Caki2 (cell line): Measurements from ENCODE around the gene LTBP3. TPM values are rescaled to one million over a fixed set of nuclear protein-coding genes. Genes with fewer than 3 reads are reported as not detected.

Experiments used
- DNase-seq: peaks from one replicate; pipeline ENCODE4 v3.0.0-alpha.2; 2015; ENCODE audit warnings: low read depth
- in situ Hi-C: cut with HindIII; loops from 2 replicates; pipeline ENCODE4 v1.10.0; 2016; ENCODE audit warnings: low sequenced_read_pairs, low pct_unique_long_range_greater_than_20kb, mixed read lengths
- total RNA-seq: library from RNA; depleted of rRNA; stranded (reverse); fragments of >200 nt; shearing (Covaris generic); gene quantifications from 2 replicates; pipeline ENCODE4 v1.2.3, GENCODE V29; 2014; ENCODE audit warnings: low replicate concordance; rRNA removed

Gene LTBP3
- total RNA-seq, 1 experiment from 2014 or later, result 74.6 TPM

DNA sequence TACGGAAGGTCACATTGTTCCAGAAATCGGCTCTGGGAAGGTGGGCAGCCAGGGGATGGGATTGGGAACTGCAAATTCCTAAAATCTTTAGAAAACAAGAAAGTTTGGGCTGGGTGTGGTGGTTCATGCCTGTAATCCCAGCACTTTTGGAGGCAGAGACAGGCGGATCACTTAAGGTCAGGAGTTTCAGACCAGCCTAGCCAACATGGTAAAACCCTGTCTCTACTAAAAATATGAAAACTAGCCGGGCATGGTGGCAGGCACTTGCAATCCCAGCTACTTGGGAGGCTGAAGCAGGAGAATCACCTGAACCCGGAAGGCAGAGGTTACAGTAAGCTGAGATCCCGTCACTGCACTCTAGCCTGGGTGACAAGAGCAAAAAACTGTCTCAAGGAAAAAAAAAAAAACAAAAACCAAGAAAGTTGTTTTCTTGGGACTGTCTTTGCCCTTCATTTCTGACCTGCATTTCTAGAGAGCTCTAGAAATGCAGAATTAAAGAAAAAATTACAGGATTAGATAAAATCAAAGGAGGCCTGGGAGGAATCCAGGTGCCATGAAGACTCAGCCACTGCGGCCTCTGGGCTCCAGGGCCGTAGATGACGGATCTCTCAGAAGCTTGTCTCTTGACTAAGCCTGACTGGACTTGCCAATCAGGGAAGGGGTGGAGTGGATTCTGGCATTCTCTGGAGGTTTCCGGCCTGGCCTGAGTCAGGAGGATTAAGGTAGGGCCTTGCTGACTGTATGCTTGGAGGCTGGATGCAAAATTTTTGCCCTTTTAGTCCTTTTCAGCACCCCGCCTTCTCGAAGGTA, 64.6 kb downstream of the LTBP3 start:
- in situ Hi-C loops, result no loop called here
- DNase-seq, result peak; percentile 80

- peak; percentile 90 for DNase-seq
Observed at GRCh38 chr11:65492637-65493366, 65.4 kb downstream of the LTBP3 start.

DNA sequence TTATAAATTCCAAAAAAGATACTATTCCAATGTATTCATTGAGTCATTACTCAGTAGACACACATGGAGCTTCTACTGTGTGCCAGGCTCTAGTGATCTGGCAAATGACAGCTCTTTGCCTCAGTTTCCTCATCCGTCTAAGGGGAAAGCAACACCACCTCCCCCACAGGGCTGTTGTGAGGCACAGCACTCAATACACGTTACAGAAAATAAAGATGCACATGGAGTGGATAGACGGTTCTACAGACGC, 65.8 kb downstream of the LTBP3 start:
- in situ Hi-C loops, result no loop called here
- DNase-seq, result no peak

More at GRCh38 chr11:65492637-65493366, 65.4 kb downstream of the LTBP3 start:
- in situ Hi-C loops, result no loop called here

DNA sequence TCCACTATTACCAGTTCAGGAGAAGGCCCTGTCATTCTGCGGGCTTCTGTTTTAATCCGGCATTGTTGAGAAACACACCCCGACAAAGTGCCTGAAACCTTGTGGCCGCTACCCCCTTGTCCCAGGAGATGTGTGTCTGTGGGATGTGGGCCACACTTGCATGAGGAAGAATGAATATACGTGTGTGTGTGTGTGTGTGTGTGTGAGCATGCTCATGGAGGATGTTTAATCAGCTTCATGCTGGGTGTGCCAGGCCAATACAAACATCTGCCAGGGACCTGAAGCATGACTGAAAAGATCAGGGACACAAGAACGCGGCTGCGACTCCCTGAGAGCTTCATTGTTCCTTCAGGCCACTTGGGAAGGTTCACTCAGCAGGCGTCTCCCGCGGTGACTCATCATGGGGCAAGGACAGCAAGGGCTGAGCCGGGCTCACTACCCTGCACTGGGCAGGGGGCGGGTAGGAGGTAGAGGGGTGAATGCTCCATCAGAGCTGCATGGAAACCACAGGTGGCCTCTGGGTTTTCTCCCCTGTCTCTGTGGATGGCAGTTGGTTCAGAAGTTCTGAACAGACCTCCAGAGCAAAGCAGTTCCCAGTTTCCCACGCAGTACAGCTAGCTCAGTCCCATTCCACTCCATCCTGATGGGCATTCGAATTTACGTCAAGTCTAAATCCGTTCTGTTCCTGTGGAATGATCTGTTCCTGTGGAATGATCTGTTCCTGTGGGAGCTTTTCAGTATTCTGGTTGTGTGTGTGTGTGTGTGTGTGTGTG, 66.4 kb downstream of the LTBP3 start:
- in situ Hi-C loops, result no loop called here
- peak; percentile 96 for DNase-seq

DNA sequence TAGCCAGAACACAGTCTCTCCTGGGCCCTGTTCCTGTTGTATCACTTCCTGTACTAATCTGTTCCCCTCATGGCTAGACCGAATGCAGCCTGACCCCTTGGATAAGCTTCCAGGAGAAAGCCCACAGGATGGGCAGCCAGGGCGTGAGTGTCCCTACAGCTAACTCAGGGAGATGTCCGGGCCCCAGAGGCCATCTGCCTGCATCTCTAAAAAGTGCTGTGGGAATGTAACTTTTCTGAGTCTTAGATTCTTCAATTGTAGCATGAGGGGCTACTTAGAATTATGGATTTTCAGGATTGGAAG, 67.0 kb downstream of the LTBP3 start:
- in situ Hi-C loops, result no loop called here
- DNase-seq, result no peak

DNA sequence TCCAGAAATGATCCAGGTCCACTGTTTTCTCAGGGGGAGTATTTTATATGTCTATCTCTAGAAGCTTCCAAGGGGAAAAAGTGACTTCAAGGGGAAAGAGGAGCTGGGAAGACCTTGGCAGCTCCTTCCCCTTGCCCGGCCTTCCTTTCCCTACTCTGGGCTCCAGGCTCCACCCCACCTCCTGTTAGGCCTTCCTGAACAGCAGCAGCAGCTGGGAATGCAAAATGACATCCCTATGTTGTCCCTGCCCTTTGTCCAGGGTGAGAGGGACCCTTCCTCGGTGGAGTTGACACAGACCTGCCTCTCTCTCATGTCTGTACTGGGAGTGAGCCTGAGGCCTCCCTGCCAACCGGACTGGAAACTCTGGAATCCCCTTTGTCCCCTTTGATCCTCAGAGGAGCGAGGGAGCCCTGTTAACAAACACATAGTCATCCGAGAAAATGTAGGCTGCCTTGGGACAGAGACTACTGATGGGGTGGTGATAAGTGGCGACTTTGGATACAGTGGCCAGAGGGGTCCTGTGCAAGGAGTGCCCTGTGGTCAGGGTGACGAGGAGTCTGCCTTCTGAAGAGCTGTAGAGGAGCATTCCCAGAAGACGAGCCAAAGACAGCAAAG, 68.3 kb downstream of the LTBP3 start:
- no peak for DNase-seq
- in situ Hi-C loops, result no loop called here

GRCh38 chr11:65489035-65489705, 69.0 kb downstream of the LTBP3 start:
- in situ Hi-C loops, result no loop called here

More at GRCh38 chr11:65489035-65489705, 69.0 kb downstream of the LTBP3 start:
- DNase-seq, result peak; percentile 89

Other genes starting within 250 kb of the LTBP3 start
- gene CDC42EP2, start 243.5 kb downstream of the LTBP3 start, total RNA-seq, result 4.6 TPM in 1 of 2 replicates, not detected in the other
- gene DPF2, start 224.5 kb downstream of the LTBP3 start, total RNA-seq, result 29.8 and 61.4 TPM in 2 replicates
- gene TIGD3, start 203.6 kb downstream of the LTBP3 start, total RNA-seq, result 0.23 and 1.5 TPM in 2 replicates
- 1.1 and 2.3 TPM in 2 replicates for gene SLC25A45, start 175.7 kb downstream of the LTBP3 start, total RNA-seq
- 24.8 and 35.5 TPM in 2 replicates for gene FRMD8, start 171.7 kb downstream of the LTBP3 start, total RNA-seq
- 2.3 and 8.7 TPM in 2 replicates for gene NEAT1, start 135.6 kb downstream of the LTBP3 start, total RNA-seq
- 107 and 234 TPM in 2 replicates for gene MALAT1, start 59.3 kb downstream of the LTBP3 start, total RNA-seq
- gene SCYL1, start 33.3 kb downstream of the LTBP3 start, total RNA-seq, result 42.2 and 58.0 TPM in 2 replicates
- gene ZNRD2, start 12.1 kb upstream of the LTBP3 start, total RNA-seq, result 90.4 and 96.5 TPM in 2 replicates
- gene FAM89B, start 14.2 kb upstream of the LTBP3 start, total RNA-seq, result 18.4 and 53.5 TPM in 2 replicates
- 35.3 and 39.2 TPM in 2 replicates for gene EHBP1L1, start 17.7 kb upstream of the LTBP3 start, total RNA-seq
- gene KCNK7, start 37.4 kb upstream of the LTBP3 start, total RNA-seq, result not detected in 2 replicates
- 37.2 and 40.0 TPM in 2 replicates for gene MAP3K11, start 55.9 kb upstream of the LTBP3 start, total RNA-seq
- 20.8 and 22.8 TPM in 2 replicates for gene PCNX3, start 57.4 kb upstream of the LTBP3 start, total RNA-seq
- gene SIPA1, start 79.7 kb upstream of the LTBP3 start, total RNA-seq, result 12.2 and 34.4 TPM in 2 replicates
- gene RELA, start 104.6 kb upstream of the LTBP3 start, total RNA-seq, result 36.3 and 49.7 TPM in 2 replicates
- gene KAT5, start 153.9 kb upstream of the LTBP3 start, total RNA-seq, result 43.6 and 71.0 TPM in 2 replicates
- gene RNASEH2C, start 162.4 kb upstream of the LTBP3 start, total RNA-seq, result 19.0 and 29.2 TPM in 2 replicates
- gene AP5B1, start 222.6 kb upstream of the LTBP3 start, total RNA-seq, result 7.2 and 7.9 TPM in 2 replicates
- not detected in 2 replicates for gene OVOL1, start 228.7 kb upstream of the LTBP3 start, total RNA-seq